H1 (cell line): Measurements from ENCODE around the gene VPS52. TPM values are rescaled to one million over a fixed set of nuclear protein-coding genes. Genes with fewer than 3 reads are reported as not detected.

Experiments
- CTCF ChIA-PET: fragments of 300-600 bp; sonication (Branson Sonifier 250); formaldehyde crosslinking; loops from one replicate; lab custom pipeline; 2021; ENCODE audit not compliant: partially characterized antibody; lab: Charles Lee
- POLR2A ChIA-PET: fragments of 300-600 bp; sonication (Branson Sonifier 250); formaldehyde crosslinking; loops from one replicate; lab custom pipeline; 2021; ENCODE audit warnings: inconsistent platforms; ENCODE audit not compliant: partially characterized antibody; lab: Charles Lee
- DNase-seq, 2 experiments: peaks; one replicate each; pipeline versions ENCODE4 v3.0.0 to v3.0.0-alpha.2; 2010 to 2022; ENCODE audit warnings: low spot score in 2 of 2, low read depth in 1 of 2, mixed read lengths in 1 of 2
- FAIRE-seq: peaks from 2 replicates; lab custom pipeline; 2011; peaks lifted over from hg19 to GRCh38; lab: Jason Lieb, UNC
- H2AFZ ChIP-seq: 2 replicates; pipeline ENCODE4 v1.8.1; 2012; ENCODE audit warnings: low read length, inconsistent platforms
- H2AK5ac ChIP-seq: 2 replicates; pipeline ENCODE4 v1.6.1; 2013; ENCODE audit warnings: low read depth, low read length
- H2BK120ac ChIP-seq: replicated peaks from 2 replicates; pipeline ENCODE3; 2013; ENCODE audit warnings: low read depth, low read length, inconsistent platforms
- H2BK12ac ChIP-seq: 2 replicates; pipeline ENCODE4 v1.6.1; 2013; ENCODE audit warnings: low read depth, low read length
- H2BK15ac ChIP-seq: 2 replicates; pipeline ENCODE4 v1.6.1; 2013; ENCODE audit warnings: low read length
- H2BK20ac ChIP-seq: 2 replicates; pipeline ENCODE4 v1.6.1; 2013; ENCODE audit warnings: low read length
- H2BK5ac ChIP-seq: 2 replicates; pipeline ENCODE4 v1.6.1; 2013; ENCODE audit warnings: low read depth, low read length
- H3K14ac ChIP-seq: 2 replicates; pipeline ENCODE4 v1.6.1; 2013; ENCODE audit warnings: inconsistent platforms; ENCODE audit not compliant: insufficient read length
- H3K18ac ChIP-seq: 2 replicates; pipeline ENCODE4 v1.6.1; 2013; ENCODE audit warnings: low read length; ENCODE audit errors: extremely low read depth
- H3K23ac ChIP-seq: 2 replicates; pipeline ENCODE4 v1.6.1; 2013; ENCODE audit warnings: inconsistent platforms; ENCODE audit not compliant: insufficient read length
- H3K23me2 ChIP-seq: 2 replicates; pipeline ENCODE4 v1.6.1; 2013; ENCODE audit warnings: low read depth, low read length
- H3K27ac ChIP-seq: 2 replicates; pipeline ENCODE4 v1.6.1; 2011; ENCODE audit warnings: low read depth, low read length, inconsistent platforms
- H3K27me3 ChIP-seq, 4 experiments: replicated peaks in 1 of 4; 1 replicate in 1 of 4; 2 replicates in 3 of 4; pipeline versions ENCODE4 v1.6.1 to v1.8.1; 2011 to 2013; ENCODE audit warnings: low read length in 3 of 4, mild to moderate bottlenecking in 3 of 4, inconsistent platforms in 2 of 4, mixed read lengths in 2 of 4, moderate library complexity in 1 of 4; ENCODE audit not compliant: control insufficient read depth in 3 of 4, insufficient read depth in 3 of 4; ENCODE audit errors: extremely low read depth in 1 of 4
- H3K36me3 ChIP-seq, 4 experiments: 2 replicates each; pipeline versions ENCODE4 v1.6.1 to v1.8.1; 2011 to 2013; ENCODE audit warnings: mild to moderate bottlenecking in 4 of 4, low read length in 3 of 4, moderate library complexity in 2 of 4, control low read depth in 1 of 4, inconsistent platforms in 1 of 4; ENCODE audit not compliant: insufficient read depth in 4 of 4, control insufficient read depth in 2 of 4
- H3K4ac ChIP-seq: replicated peaks from 2 replicates; pipeline ENCODE3; 2013; ENCODE audit warnings: low read length, low read depth, mixed read lengths, inconsistent platforms; ENCODE audit not compliant: insufficient read length
- H3K4me1 ChIP-seq, 4 experiments: replicated peaks in 1 of 4; 1 replicate in 1 of 4; 2 replicates in 3 of 4; pipeline versions ENCODE4 v1.6.1 to v1.8.1; 2011 to 2013; ENCODE audit warnings: low read length in 3 of 4, inconsistent platforms in 2 of 4, mixed read lengths in 1 of 4; ENCODE audit not compliant: insufficient read depth in 4 of 4, control insufficient read depth in 3 of 4
- H3K4me2 ChIP-seq, 2 experiments: 2 replicates each; pipeline versions ENCODE4 v1.6.1 to v1.8.1; 2011 to 2013; ENCODE audit warnings: low read depth in 2 of 2, low read length in 2 of 2, control low read depth in 1 of 2, inconsistent platforms in 1 of 2, mild to moderate bottlenecking in 1 of 2; ENCODE audit not compliant: insufficient read depth in 1 of 2
- H3K4me3 ChIP-seq, 4 experiments: fragments of 200-600, 300-600 bp in 1 of 4; sonication (generic), shearing (Covaris generic), sonication (Bioruptor Twin) in 1 of 4; 2 replicates each; pipeline versions ENCODE4 v1.5.1 to v1.8.1; 2011 to 2016; ENCODE audit warnings: low read length in 4 of 4, low read depth in 3 of 4, control low read depth in 2 of 4, inconsistent platforms in 2 of 4, mild to moderate bottlenecking in 2 of 4, mixed read lengths in 1 of 4, moderate library complexity in 1 of 4; ENCODE audit not compliant: insufficient read depth in 2 of 4; ENCODE audit errors: extremely low read depth in 1 of 4
- H3K56ac ChIP-seq: replicated peaks from 2 replicates; pipeline ENCODE3; 2013; ENCODE audit warnings: low read depth, mild to moderate bottlenecking, mixed read lengths, low read length, inconsistent platforms; ENCODE audit not compliant: insufficient read length
- H3K79me1 ChIP-seq: 2 replicates; pipeline ENCODE4 v1.6.1; 2013; ENCODE audit warnings: low read depth, low read length, control low read depth
- H3K79me2 ChIP-seq, 2 experiments: 2 replicates each; pipeline versions ENCODE4 v1.6.1 to v1.8.1; 2012 to 2013; ENCODE audit warnings: low read length in 2 of 2, mild to moderate bottlenecking in 2 of 2, inconsistent platforms in 1 of 2; ENCODE audit not compliant: insufficient read depth in 2 of 2, control insufficient read depth in 1 of 2
- H3K9ac ChIP-seq, 4 experiments: replicated peaks in 1 of 4; 1 replicate in 1 of 4; 2 replicates in 3 of 4; pipeline versions ENCODE4 v1.6.1 to v1.8.1; 2011 to 2013; ENCODE audit warnings: low read depth in 3 of 4, low read length in 3 of 4, control low read depth in 2 of 4, mild to moderate bottlenecking in 2 of 4, moderate library complexity in 2 of 4, inconsistent platforms in 1 of 4; ENCODE audit errors: extremely low read depth in 1 of 4
- H3K9me3 ChIP-seq, 2 experiments: 2 replicates each; pipeline versions ENCODE4 v1.6.1 to v1.8.1; 2012 to 2013; ENCODE audit warnings: mild to moderate bottlenecking in 2 of 2, moderate library complexity in 2 of 2, control low read depth in 1 of 2, inconsistent platforms in 1 of 2, low read depth in 1 of 2, low read length in 1 of 2, mixed read lengths in 1 of 2; ENCODE audit not compliant: insufficient read depth in 2 of 2
- H4K20me1 ChIP-seq, 2 experiments: replicated peaks in 1 of 2; 2 replicates each; pipeline versions ENCODE3 to v1.8.1; 2011 to 2013; ENCODE audit warnings: inconsistent platforms in 2 of 2, low read length in 2 of 2, mild to moderate bottlenecking in 1 of 2; ENCODE audit not compliant: insufficient read depth in 2 of 2, control insufficient read depth in 1 of 2
- H4K5ac ChIP-seq: 2 replicates; pipeline ENCODE4 v1.6.1; 2013; ENCODE audit warnings: low read length, low read depth, mixed read lengths, inconsistent platforms; ENCODE audit not compliant: insufficient read length
- H4K8ac ChIP-seq: 2 replicates; pipeline ENCODE4 v1.8.0; 2013; ENCODE audit warnings: mild to moderate bottlenecking, moderate library complexity, low read length, inconsistent platforms; ENCODE audit not compliant: insufficient read depth; ENCODE audit errors: extremely low read depth
- H4K91ac ChIP-seq: replicated peaks from 2 replicates; pipeline ENCODE3; 2013; ENCODE audit warnings: low read length, mixed read lengths, inconsistent platforms; ENCODE audit not compliant: insufficient read length
- EZH2 ChIP-seq: fragments of 200-600 bp; sonication (generic); IDR thresholded peaks from 2 replicates; pipeline ENCODE4 v1.7.1; 2012; ENCODE audit warnings: low read depth, mild to moderate bottlenecking, moderate library complexity, low read length, inconsistent platforms; ENCODE audit not compliant: severe bottlenecking
- SIX5 ChIP-seq: IDR thresholded peaks from 2 replicates; pipeline ENCODE4 v1.6.1; 2011; ENCODE audit warnings: mild to moderate bottlenecking, low read depth, low read length
- SUZ12 ChIP-seq: fragments of 200-600 bp; sonication (generic); IDR thresholded peaks from 2 replicates; pipeline ENCODE4 v1.6.1; 2012; ENCODE audit warnings: mild to moderate bottlenecking, inconsistent platforms, low read length, moderate library complexity, mixed read lengths
- TCF12 ChIP-seq: IDR thresholded peaks from 2 replicates; pipeline ENCODE4 v1.6.1; 2011; ENCODE audit warnings: low read depth, mild to moderate bottlenecking, low read length
- WGBS, 2 experiments: shearing (Covaris generic) in 1 of 2; methylation state at CpG; one replicate each; pipeline versions ENCODE4 v1.1.6 to v1.1.7; 2013 to 2015; ENCODE audit warnings: low lambda C conversion rate in 2 of 2, mixed read lengths in 2 of 2, inconsistent platforms in 1 of 2, low coverage in 1 of 2, missing lambda C conversion rate in 1 of 2; ENCODE audit not compliant: insufficient replicate concordance in 2 of 2, insufficient coverage in 1 of 2, insufficient read length in 1 of 2; ENCODE audit errors: extremely low coverage in 1 of 2, missing lambda C conversion rate in 1 of 2; 5-methylcytosine and 5-hydroxymethylcytosine counted together
- polyA plus RNA-seq, 7 experiments: library from polyadenylated mRNA; depleted of rRNA in 3 of 7; stranded (reverse) in 5 of 7; unstranded in 2 of 7; fragments of >200 nt in 5 of 7; fragments of 200-250 nt in 2 of 7; gene quantifications; 1 replicate in 5 of 7; 2 replicates in 1 of 7; 4 replicates in 1 of 7; pipeline versions ENCODE4 v1.2.1 to v1.2.3, GENCODE V29; 2011 to 2013; ENCODE audit warnings: missing spikeins in 2 of 7, mixed read lengths in 2 of 7
- total RNA-seq: library from RNA; stranded (reverse); fragmentation: NEBNext Ultra II Directional; extraction: Animal tissue kit (Norgen Biotek cat#: 25700); gene quantifications from 2 replicates; pipeline ENCODE4 v1.2.1, GENCODE V29; 2021

Gene VPS52
- total and polyA plus RNA-seq, 2 of the 8 experiments (the other 6 are each of a cell fraction or from before 2014, with no cell fraction given), result 36.5 to 86.3 TPM

DNA sequence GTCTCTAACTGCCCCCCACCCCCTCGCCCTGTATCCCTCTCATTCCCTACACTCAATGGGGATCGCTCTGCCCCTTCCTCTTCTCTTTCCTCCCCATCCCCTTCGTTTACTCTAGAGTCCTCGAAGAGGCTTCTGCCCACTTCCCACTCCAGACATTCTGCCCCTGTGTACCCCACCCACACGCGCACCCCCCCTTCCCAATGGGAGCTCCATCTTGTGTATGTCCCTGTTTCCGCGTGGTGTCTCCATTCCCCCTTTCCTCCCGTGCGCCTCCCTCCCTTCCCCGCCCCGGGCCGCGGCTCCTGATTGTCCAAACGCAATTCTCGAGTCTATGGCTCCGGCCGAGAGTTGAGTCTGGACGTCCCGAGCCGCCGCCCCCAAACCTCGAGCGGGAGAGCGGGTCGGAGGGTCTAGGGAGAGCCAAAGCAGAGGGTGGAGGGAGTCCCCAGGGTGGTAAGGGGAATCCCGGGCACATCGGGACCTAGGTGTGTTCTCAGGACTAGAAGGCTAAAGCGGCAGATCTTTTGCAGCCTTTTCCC lies 64.1 kb downstream of the VPS52 start:
- ChIA-PET POLR2A (interaction anchor here (0.9 to 2.1 kb wide), 9 partner anchors 10 to 236 kb away, joined by 3 to 15 read pairs (median 5); partner anchors contain the start of genes B3GALT4, RPS18 and VPS52), CTCF (interaction anchor here (6.3 kb wide), 1 partner anchor 40 kb away, joined by 60 read pairs; no protein-coding TSS in a partner anchor)
- peaks cover 4 to 20% (median 11%) of the 10 kb centered on the region in 4 experiments; a peak in 7 of 8 replicates for H3K36me3 ChIP-seq
- H2BK120ac ChIP-seq, result no peak overlapping the region
- peak in 1 of 2 experiments; percentile 66 for DNase-seq
- peaks cover 6% of the 10 kb centered on the region for H3K79me1 ChIP-seq
- no peaks in the 10 kb centered on the region for H3K9me3 ChIP-seq
- H3K9ac ChIP-seq, result peak overlapping the region in 2 of 4 experiments; percentile 4 to 41; a peak in 3 of 7 replicates
- TF ChIP-seq EZH2, result peak; percentile 54
- no peak for TF ChIP-seq TCF12
- peak; percentile 31; the same call in 1 of the 2 replicates for TF ChIP-seq SUZ12
- no peak for TF ChIP-seq SIX5
- H3K4me2 ChIP-seq, result peak overlapping the region; percentile 76 to 100
- H2AK5ac ChIP-seq, result no peak overlapping the region
- H3K56ac ChIP-seq, result no peak overlapping the region
- H3K23ac ChIP-seq, result no peak overlapping the region
- H2AFZ ChIP-seq, result 0 out of 2 replicates have a peak overlapping the region, but pooled peaks have one; percentile 1
- H3K18ac ChIP-seq, result no peak overlapping the region; the same call in 1 of the 2 replicates
- no peak overlapping the region for H3K4ac ChIP-seq
- H2BK12ac ChIP-seq, result no peak overlapping the region
- peak overlapping the region; percentile 77; the same call in 1 of the 2 replicates for H4K8ac ChIP-seq
- H3K14ac ChIP-seq, result no peak overlapping the region
- H2BK15ac ChIP-seq, result no peak overlapping the region
- H4K20me1 ChIP-seq, result peaks cover 7 to 19% of the 10 kb centered on the region in 2 experiments
- H3K4me1 ChIP-seq, result peaks cover 0 to 26% (median 11%) of the 10 kb centered on the region in 4 experiments; a peak in 6 of 7 replicates
- no peak overlapping the region for H2BK20ac ChIP-seq
- no peak overlapping the region for H4K5ac ChIP-seq
- no peak for FAIRE-seq
- H4K91ac ChIP-seq, result no peak overlapping the region
- peaks cover 9 to 46% (median 36%) of the 10 kb centered on the region in 4 experiments; a peak in 6 of 7 replicates for H3K27me3 ChIP-seq
- peaks cover 0 to 1% of the 10 kb centered on the region in 2 experiments; a peak in 1 of 4 replicates for H3K79me2 ChIP-seq
- H3K4me3 ChIP-seq, result peak overlapping the region; percentile 75 to 92 (median 88)
- WGBS, 2 experiments, result 6% methylated on average over 11 of the region's 29 CpGs; no CpG with 5 or more reads in 1 of the 2 experiments
- no peak overlapping the region for H3K27ac ChIP-seq
- no peak overlapping the region for H2BK5ac ChIP-seq
- peaks cover 22% of the 10 kb centered on the region; the same call in 1 of the 2 replicates for H3K23me2 ChIP-seq
